AG08396 (cell line): ENCODE results near the gene VSTM5.
A peak's percentile ranks its signal among the peaks of the same experiment; 100 is the strongest.
"Not testable (repeated sequence)": the region's sequence is repeated elsewhere in the genome, so short reads cannot be mapped to it uniquely, and the experiment has no call there.

ENCODE experiments used
- DNase-seq: peaks from one replicate; pipeline ENCODE4 v3.0.0; 2012; ENCODE audit warnings: low spot score, mixed read lengths

VSTM5 gene

GRCh38 chr11:93796441-93797231 is 53.8 kb downstream of the VSTM5 start:
- DNase-seq, result no peak

- DNase-seq, result no peak
These were observed 58.9 kb downstream of the VSTM5 start for GRCh38 chr11:93791493-93791892.

GRCh38 chr11:93784935-93785360 is 65.5 kb downstream of the VSTM5 start:
- DNase-seq, result no peak

GRCh38 chr11:93784145-93784934 is 66.1 kb downstream of the VSTM5 start, which contains the start of gene MED17:
Gene MED17, plus strand, starts transcription at chr11:93784282. Its CDS starts 232 bp downstream, at chr11:93784514.
- DNase-seq, result peak; percentile 97

GRCh38 chr11:93783765-93784144 is 66.7 kb downstream of the VSTM5 start:
- DNase-seq, result no peak

GRCh38 chr11:93783362-93783761 is 67.1 kb downstream of the VSTM5 start:
- no peak for DNase-seq

- no peak for DNase-seq
These were observed 75.1 kb downstream of the VSTM5 start for GRCh38 chr11:93775289-93775688.

- not testable (repeated sequence) for DNase-seq
These were observed 75.9 kb downstream of the VSTM5 start for GRCh38 chr11:93774560-93774959.

- no peak for DNase-seq
These were observed 76.7 kb downstream of the VSTM5 start for GRCh38 chr11:93773601-93774200.

GRCh38 chr11:93773045-93773477 is 77.4 kb downstream of the VSTM5 start:
- DNase-seq, result no peak

- DNase-seq, result no peak
These were observed 78.3 kb downstream of the VSTM5 start for GRCh38 chr11:93772123-93772522.

GRCh38 chr11:93770160-93770559 is 80.3 kb downstream of the VSTM5 start:
- DNase-seq, result no peak
